Measurements from ENCODE around the gene IRAK1.

- TF ChIP-seq CTCF (optimal IDR thresholded peaks at IDR 0.05 in 1 of 3, IDR thresholded peaks at IDR 0.05 in 1 of 3, conservative IDR thresholded peaks at IDR 0.05 in 1 of 3; ENCODE audit: extremely low read depth in 1 of 3, insufficient read depth in 2 of 3, low read length in 3 of 3) (no peak), EZH2 (IDR thresholded peaks at IDR 0.05; ENCODE audit: low read length) (no peak)
Measured at GRCh38 chrX:154014429-154015380, 5.0 kb downstream of the IRAK1 start.

Measured in keratinocyte (primary cell).